ENCODE measurements around the gene PPP2R2D.
"Not testable (repeated sequence)": the region's sequence is repeated elsewhere in the genome, so short reads cannot be mapped to it uniquely, and the experiment has no call there.

Gene PPP2R2D

GRCh38 chr10:131947631-131948347, 47.0 kb downstream of the PPP2R2D start:
- no peak for DNase-seq (ENCODE audit: low read depth, low spot score)

GRCh38 chr10:131948501-131948900, 47.7 kb downstream of the PPP2R2D start:
- no peak for DNase-seq (ENCODE audit: low read depth, low spot score)

GRCh38 chr10:131949041-131949862, 48.4 kb downstream of the PPP2R2D start:
- DNase-seq (ENCODE audit: low read depth, low spot score) = no peak

GRCh38 chr10:131949908-131950307, 49.1 kb downstream of the PPP2R2D start:
- not testable (repeated sequence) for DNase-seq (ENCODE audit: low read depth, low spot score)

- no peak for DNase-seq (ENCODE audit: low read depth, low spot score)
Measured at GRCh38 chr10:131954356-131954965, 53.7 kb downstream of the PPP2R2D start.

GRCh38 chr10:131955591-131956340, 55.0 kb downstream of the PPP2R2D start:
- DNase-seq (ENCODE audit: low read depth, low spot score) = no peak

GRCh38 chr10:131959841-131960240, 59.0 kb downstream of the PPP2R2D start:
- DNase-seq (ENCODE audit: low read depth, low spot score) = no peak

GRCh38 chr10:131960631-131961046, 59.8 kb downstream of the PPP2R2D start:
- DNase-seq (ENCODE audit: low read depth, low spot score) = no peak

GRCh38 chr10:131961047-131961776, 60.4 kb downstream of the PPP2R2D start:
- no peak for DNase-seq (ENCODE audit: low read depth, low spot score)

GRCh38 chr10:131961777-131962662, 61.2 kb downstream of the PPP2R2D start:
- DNase-seq (ENCODE audit: low read depth, low spot score) = no peak

- no peak for DNase-seq (ENCODE audit: low read depth, low spot score)
Measured at GRCh38 chr10:131963350-131963749, 62.5 kb downstream of the PPP2R2D start.

- no peak for DNase-seq (ENCODE audit: low read depth, low spot score)
Measured at GRCh38 chr10:131963811-131964210, 63.0 kb downstream of the PPP2R2D start.

- no peak for DNase-seq (ENCODE audit: low read depth, low spot score)
Measured at GRCh38 chr10:131964298-131964697, 63.5 kb downstream of the PPP2R2D start.

GRCh38 chr10:131968949-131969348, 68.1 kb downstream of the PPP2R2D start:
- DNase-seq (ENCODE audit: low read depth, low spot score) = no peak

- DNase-seq (ENCODE audit: low read depth, low spot score) = no peak
Measured at GRCh38 chr10:131970946-131971345, 70.1 kb downstream of the PPP2R2D start.

GRCh38 chr10:131971591-131971990, 70.8 kb downstream of the PPP2R2D start:
- DNase-seq (ENCODE audit: low read depth, low spot score) = no peak

- no peak for DNase-seq (ENCODE audit: low read depth, low spot score)
Measured at GRCh38 chr10:131972474-131973071, 71.8 kb downstream of the PPP2R2D start.

GRCh38 chr10:131973160-131973951, 72.5 kb downstream of the PPP2R2D start:
- DNase-seq (ENCODE audit: low read depth, low spot score) = no peak
